ENCODE data around the gene TMEM263.
"Not testable (repeated sequence)": the region's sequence is repeated elsewhere in the genome, so short reads cannot be mapped to it uniquely, and the experiment has no call there.

Gene TMEM263

DNA sequence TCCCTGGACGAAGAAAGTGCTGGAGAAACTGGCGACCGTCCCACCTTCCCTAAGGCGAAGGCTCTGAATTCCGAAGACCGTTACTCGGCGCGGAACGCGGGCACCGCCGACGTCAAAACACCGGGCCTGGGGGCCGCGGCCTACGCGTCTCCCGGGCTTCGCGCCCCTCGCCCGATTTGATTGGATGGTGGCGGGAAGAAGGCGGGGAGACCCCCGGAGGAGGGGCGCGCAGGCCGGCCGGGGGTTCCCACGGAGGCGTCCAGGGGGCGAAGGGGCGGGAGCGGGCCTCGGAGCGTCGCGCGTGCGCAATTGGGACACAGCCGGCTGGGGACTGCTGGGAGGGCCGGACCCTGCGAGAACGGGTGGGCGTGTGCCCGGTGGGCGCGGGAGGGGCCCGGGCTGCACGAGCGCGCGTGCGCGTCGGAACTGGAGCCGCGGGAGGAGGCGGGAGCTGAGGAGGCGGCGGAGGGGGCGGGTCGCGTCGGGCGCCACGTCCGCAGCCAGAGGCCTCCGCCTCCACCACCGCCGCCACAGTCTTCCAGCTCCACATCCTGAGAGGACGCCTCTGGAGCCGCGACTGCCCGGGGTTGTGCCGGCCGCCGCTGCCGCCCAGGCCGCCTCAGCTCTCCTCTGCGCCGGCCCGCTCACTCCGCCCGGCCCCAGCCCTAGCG is at the start of gene TMEM263:
Gene TMEM263 (plus strand): TSS at position 531 of the 671 bp plus-strand sequence. CDS start 11,210 bp downstream, outside the sequence.
- Histone ChIP-seq H3K9ac (ENCODE audit: low read depth, low read length) (peak within 1 kb of the TSS; percentile 93), H3K36me3 (ENCODE audit: insufficient read depth, low read length) (no peaks in the 10 kb centered on the region), H3K4me1 (ENCODE audit: insufficient read depth, low read length) (no peaks in the 10 kb centered on the region), H3K9me3 (ENCODE audit: control insufficient read depth, insufficient read depth, low read length) (no peaks in the 10 kb centered on the region; the same call in 1 of the 2 replicates)

- no peak overlapping the region for H3K9ac ChIP-seq (ENCODE audit: low read depth, low read length)
- no peaks in the 10 kb centered on the region for H3K36me3 ChIP-seq (ENCODE audit: insufficient read depth, low read length)
- no peaks in the 10 kb centered on the region for H3K4me1 ChIP-seq (ENCODE audit: insufficient read depth, low read length)
- H3K9me3 ChIP-seq (ENCODE audit: control insufficient read depth, insufficient read depth, low read length): no peaks in the 10 kb centered on the region
Measured at GRCh38 chr12:106906715-106907114, 49.0 kb upstream of the TMEM263 start.

DNA sequence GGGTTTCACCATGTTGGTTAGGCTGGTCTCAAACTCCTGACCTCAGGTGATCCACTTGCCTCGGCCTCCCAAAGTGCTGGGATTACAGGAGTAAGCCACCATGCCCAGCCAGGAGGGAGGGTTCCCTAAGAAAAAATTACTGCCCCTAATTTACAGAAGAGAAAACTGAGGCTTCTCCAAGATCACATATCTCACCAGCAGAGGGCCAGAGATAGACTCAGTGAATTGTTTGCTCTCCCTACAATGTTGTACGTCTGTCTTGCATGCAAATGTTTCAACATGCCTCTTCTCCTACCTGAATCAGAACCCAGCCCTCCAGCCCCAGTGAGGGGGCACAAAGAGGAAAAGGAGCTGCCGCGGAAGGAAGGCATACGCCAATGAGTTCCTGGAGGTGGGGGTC is 48.3 kb upstream of the TMEM263 start:
- no peaks in the 10 kb centered on the region for H3K9me3 ChIP-seq (ENCODE audit: control insufficient read depth, insufficient read depth, low read length)
- no peaks in the 10 kb centered on the region for H3K4me1 ChIP-seq (ENCODE audit: insufficient read depth, low read length)
- H3K36me3 ChIP-seq (ENCODE audit: insufficient read depth, low read length): no peaks in the 10 kb centered on the region
- H3K9ac ChIP-seq (ENCODE audit: low read depth, low read length): no peak overlapping the region

GRCh38 chr12:106907846-106908245 is 47.9 kb upstream of the TMEM263 start:
- H3K9ac ChIP-seq (ENCODE audit: low read depth, low read length): no peak overlapping the region
- no peaks in the 10 kb centered on the region for H3K9me3 ChIP-seq (ENCODE audit: control insufficient read depth, insufficient read depth, low read length)
- H3K4me1 ChIP-seq (ENCODE audit: insufficient read depth, low read length): no peaks in the 10 kb centered on the region
- H3K36me3 ChIP-seq (ENCODE audit: insufficient read depth, low read length): no peaks in the 10 kb centered on the region

DNA sequence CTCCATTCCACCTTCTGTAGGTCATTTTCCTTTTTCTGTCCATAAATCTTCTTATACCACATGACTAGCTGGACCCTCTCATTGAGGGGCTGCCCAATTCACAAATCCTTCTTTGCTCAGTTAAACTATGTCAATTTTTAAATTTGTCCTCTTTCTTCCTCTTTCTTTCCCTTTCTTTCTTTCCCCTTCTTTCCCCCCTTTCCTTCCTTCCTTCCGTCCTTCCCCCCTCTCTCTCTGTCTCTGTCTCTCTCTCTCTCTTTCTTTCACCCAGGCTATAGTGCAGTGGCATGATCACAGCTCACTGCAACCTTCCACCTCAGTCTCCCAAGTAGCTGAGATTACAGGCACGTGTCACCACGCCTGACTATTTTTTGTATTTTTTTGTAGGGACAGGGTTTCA is 47.1 kb upstream of the TMEM263 start:
- no peaks in the 10 kb centered on the region for H3K36me3 ChIP-seq (ENCODE audit: insufficient read depth, low read length)
- H3K4me1 ChIP-seq (ENCODE audit: insufficient read depth, low read length): no peaks in the 10 kb centered on the region
- no peaks in the 10 kb centered on the region for H3K9me3 ChIP-seq (ENCODE audit: control insufficient read depth, insufficient read depth, low read length)
- no peak overlapping the region for H3K9ac ChIP-seq (ENCODE audit: low read depth, low read length)

- Histone ChIP-seq H3K9me3 (ENCODE audit: control insufficient read depth, insufficient read depth, low read length) (no peaks in the 10 kb centered on the region), H3K4me1 (ENCODE audit: insufficient read depth, low read length) (no peaks in the 10 kb centered on the region), H3K9ac (ENCODE audit: low read depth, low read length) (no peak overlapping the region), H3K36me3 (ENCODE audit: insufficient read depth, low read length) (no peaks in the 10 kb centered on the region)
Measured at GRCh38 chr12:106910202-106910601, 45.5 kb upstream of the TMEM263 start.

GRCh38 chr12:106911581-106911980 is 44.1 kb upstream of the TMEM263 start:
- H3K9ac ChIP-seq (ENCODE audit: low read depth, low read length): no peak overlapping the region
- no peaks in the 10 kb centered on the region for H3K4me1 ChIP-seq (ENCODE audit: insufficient read depth, low read length)
- H3K9me3 ChIP-seq (ENCODE audit: control insufficient read depth, insufficient read depth, low read length): no peaks in the 10 kb centered on the region
- no peaks in the 10 kb centered on the region for H3K36me3 ChIP-seq (ENCODE audit: insufficient read depth, low read length)

DNA sequence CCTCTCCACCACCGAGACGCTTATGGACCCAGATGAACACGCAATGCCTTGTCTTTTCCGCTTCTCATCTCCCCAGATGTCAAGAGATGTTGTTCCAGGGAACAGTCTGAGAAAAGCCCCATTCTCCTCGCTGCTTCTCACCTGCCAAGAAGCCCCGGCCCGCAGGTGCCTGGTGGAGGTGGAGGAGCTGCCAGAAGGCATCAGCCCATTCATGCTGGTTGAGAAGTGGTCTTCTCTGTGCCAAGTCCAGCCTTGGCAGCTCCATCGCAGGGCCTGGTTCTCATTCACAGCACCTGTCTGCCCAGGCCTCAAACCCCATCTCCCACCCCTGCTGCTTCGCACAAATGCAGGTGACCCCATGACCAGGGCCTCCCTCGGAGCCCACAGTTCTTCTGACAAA is 42.3 kb upstream of the TMEM263 start:
- H3K4me1 ChIP-seq (ENCODE audit: insufficient read depth, low read length): peaks cover 7% of the 10 kb centered on the region; the same call in 1 of the 2 replicates
- H3K9ac ChIP-seq (ENCODE audit: low read depth, low read length): no peak overlapping the region
- H3K36me3 ChIP-seq (ENCODE audit: insufficient read depth, low read length): no peaks in the 10 kb centered on the region
- H3K9me3 ChIP-seq (ENCODE audit: control insufficient read depth, insufficient read depth, low read length): no peaks in the 10 kb centered on the region

DNA sequence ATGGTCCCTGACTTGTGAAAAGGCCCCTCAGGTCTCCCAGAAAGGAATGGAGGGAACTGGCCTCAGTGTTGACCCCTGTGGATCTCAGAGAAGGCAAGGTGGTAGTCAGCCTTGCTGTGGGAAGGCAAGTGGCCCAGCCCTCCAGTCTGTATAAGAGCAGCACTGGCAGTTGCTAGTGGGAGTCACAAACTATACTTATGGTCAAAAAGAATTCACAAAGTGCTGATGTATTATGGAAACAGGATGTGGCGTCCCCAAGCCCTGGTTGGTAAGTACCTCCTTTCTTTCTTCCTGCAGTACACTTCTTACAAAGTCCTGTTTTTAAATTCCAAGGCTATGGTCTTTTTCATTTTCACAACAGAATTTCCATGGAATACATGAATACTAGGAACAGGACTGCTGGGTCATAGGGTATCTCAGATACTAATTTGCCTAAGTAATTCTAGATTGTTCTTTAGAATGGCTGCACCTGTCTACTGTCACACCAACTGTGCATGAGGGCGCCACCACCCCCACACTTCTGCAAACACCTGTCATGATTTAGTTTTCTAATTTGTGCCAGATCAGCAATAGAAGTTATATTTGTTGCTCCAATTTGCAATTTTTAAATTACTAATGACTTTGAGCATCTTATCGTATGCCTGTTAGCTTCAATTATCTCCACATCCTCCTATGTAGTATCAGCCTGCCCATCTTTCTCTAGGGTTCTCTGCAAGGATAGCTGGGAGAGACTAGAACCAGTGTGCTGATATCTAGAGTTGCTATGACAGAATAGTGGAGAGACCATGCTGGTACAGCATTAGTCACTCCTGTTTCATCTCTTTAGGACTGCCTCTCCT is 40.7 kb upstream of the TMEM263 start:
- Histone ChIP-seq H3K9ac (ENCODE audit: low read depth, low read length) (no peak overlapping the region), H3K4me1 (ENCODE audit: insufficient read depth, low read length) (peaks cover 16% of the 10 kb centered on the region; the same call in 1 of the 2 replicates), H3K9me3 (ENCODE audit: control insufficient read depth, insufficient read depth, low read length) (no peaks in the 10 kb centered on the region), H3K36me3 (ENCODE audit: insufficient read depth, low read length) (no peaks in the 10 kb centered on the region)

DNA sequence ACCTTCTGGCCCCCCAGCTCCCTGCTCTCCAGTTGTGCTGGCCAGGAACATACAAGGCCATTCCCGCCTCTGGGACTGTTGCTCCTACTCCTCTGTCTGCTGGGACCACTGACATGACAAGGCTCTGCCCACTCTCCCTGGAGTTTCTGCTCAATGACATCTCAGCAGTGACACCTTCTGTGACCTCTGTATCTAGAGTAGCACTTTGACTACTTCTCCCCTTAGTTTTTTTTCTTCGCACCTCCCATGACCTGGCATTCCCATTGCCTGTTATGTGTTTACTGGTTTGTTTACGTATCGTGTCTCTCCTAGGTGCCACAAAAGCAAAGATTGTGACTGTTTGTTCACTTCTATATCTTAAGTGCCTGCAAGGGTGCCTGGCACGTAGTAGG is 40.1 kb upstream of the TMEM263 start:
- H3K9ac ChIP-seq (ENCODE audit: low read depth, low read length): no peak overlapping the region
- H3K36me3 ChIP-seq (ENCODE audit: insufficient read depth, low read length): no peaks in the 10 kb centered on the region
- H3K9me3 ChIP-seq (ENCODE audit: control insufficient read depth, insufficient read depth, low read length): no peaks in the 10 kb centered on the region
- H3K4me1 ChIP-seq (ENCODE audit: insufficient read depth, low read length): peaks cover 16% of the 10 kb centered on the region; the same call in 1 of the 2 replicates

GRCh38 chr12:106917503-106917902 is 38.2 kb upstream of the TMEM263 start:
- Histone ChIP-seq H3K9me3 (ENCODE audit: control insufficient read depth, insufficient read depth, low read length) (no peaks in the 10 kb centered on the region), H3K9ac (ENCODE audit: low read depth, low read length) (no peak overlapping the region), H3K36me3 (ENCODE audit: insufficient read depth, low read length) (no peaks in the 10 kb centered on the region), H3K4me1 (ENCODE audit: insufficient read depth, low read length) (peaks cover 16% of the 10 kb centered on the region; the same call in 1 of the 2 replicates)

DNA sequence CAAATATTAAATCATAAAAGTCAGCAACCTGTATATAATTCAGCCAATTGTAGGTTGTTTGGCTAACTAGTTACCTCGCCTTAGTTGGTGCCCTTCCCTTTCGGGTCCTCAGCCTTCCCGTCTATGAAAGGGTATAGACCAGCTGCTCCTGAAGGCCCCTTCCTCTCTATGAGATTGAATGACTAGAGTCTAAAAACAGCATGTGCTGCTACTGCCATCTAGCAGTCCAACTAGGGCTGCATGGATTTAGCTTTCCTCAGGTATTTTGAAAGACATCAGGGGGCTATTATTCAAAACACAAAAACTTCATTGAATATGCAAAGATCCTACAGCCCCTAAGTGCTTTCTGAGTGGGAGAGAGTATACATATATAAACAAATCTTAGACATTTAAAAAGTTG is 37.0 kb upstream of the TMEM263 start:
- peaks cover 16% of the 10 kb centered on the region; the same call in 1 of the 2 replicates for H3K4me1 ChIP-seq (ENCODE audit: insufficient read depth, low read length)
- no peaks in the 10 kb centered on the region for H3K9me3 ChIP-seq (ENCODE audit: control insufficient read depth, insufficient read depth, low read length)
- H3K36me3 ChIP-seq (ENCODE audit: insufficient read depth, low read length): no peaks in the 10 kb centered on the region
- H3K9ac ChIP-seq (ENCODE audit: low read depth, low read length): no peak overlapping the region

DNA sequence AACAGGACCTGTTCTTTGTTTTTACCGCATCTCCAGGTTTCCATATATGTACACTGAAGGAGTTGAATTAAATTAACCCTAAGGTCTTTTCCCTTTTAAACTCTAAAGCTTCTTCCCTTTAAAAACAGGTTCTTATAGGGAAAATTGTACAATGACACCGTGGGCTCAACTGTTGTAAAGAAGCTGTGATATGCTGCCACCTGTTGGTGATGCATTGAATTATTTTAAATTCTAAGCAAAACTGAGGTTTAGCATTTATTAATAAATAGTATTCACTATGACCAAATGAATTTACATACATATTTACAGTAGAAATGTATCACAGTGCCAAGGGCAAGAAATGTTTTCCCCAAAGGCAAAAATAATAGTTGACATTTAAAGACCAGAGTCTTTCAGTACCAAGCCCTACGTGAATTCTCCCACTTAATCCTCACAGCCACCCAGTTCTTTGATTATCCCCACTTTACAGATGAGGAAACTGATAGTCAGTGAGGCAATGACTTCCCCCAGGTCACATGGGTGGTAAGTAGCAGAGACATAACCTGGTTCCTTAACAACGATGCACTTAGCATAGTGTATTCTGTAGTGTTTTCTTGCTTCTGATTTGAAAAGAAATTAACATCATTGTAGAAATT is 35.7 kb upstream of the TMEM263 start:
- Histone ChIP-seq H3K9me3 (ENCODE audit: control insufficient read depth, insufficient read depth, low read length) (no peaks in the 10 kb centered on the region), H3K9ac (ENCODE audit: low read depth, low read length) (no peak overlapping the region), H3K36me3 (ENCODE audit: insufficient read depth, low read length) (no peaks in the 10 kb centered on the region), H3K4me1 (ENCODE audit: insufficient read depth, low read length) (peaks cover 16% of the 10 kb centered on the region; the same call in 1 of the 2 replicates)

DNA sequence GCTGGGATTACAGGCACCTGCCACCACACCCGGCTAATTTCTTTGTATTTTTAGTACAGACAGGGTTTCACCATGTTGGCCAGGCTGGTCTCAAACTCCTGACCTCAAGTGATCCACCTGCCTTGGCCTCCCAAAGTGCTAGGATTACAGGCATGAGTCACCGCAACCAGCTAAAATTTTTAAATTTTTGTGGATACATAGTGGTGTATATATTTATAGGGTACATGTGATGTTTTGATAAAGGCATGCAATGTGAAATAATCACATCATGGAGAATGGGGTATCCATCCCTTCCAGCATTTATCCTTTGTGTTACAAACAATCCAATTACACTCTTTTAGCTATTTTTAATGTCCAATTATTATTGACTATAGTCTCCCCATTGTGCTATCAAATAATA is 33.7 kb upstream of the TMEM263 start:
- not testable (repeated sequence) for H3K9me3 ChIP-seq (ENCODE audit: control insufficient read depth, insufficient read depth, low read length); H3K36me3 ChIP-seq (ENCODE audit: insufficient read depth, low read length); H3K9ac ChIP-seq (ENCODE audit: low read depth, low read length)
- peaks cover 16% of the 10 kb centered on the region; the same call in 1 of the 2 replicates for H3K4me1 ChIP-seq (ENCODE audit: insufficient read depth, low read length)
